MCF 10A (cell line): ENCODE results near the gene PRMT7. TPM values are rescaled to one million over a fixed set of nuclear protein-coding genes. Genes with fewer than 3 reads are reported as not detected.
A peak's percentile ranks its signal among the peaks of the same experiment; 100 is the strongest.

ENCODE experiments used
- BruUV-seq: library from RNA; stranded (reverse); fragments of 400-500 nt; replicated peaks from 2 replicates; lab custom pipeline; 2021; lab: Mats Ljungman, UMichigan
- CTCF ChIA-PET: fragments of 300-600 bp; sonication (Branson Sonifier 250); formaldehyde crosslinking; extraction: SDS; loops from one replicate; lab custom pipeline; 2021; ENCODE audit warnings: antibody characterized with exemption, inconsistent platforms; lab: Yijun Ruan, JAX
- POLR2A ChIA-PET: fragments of 300-600, 350-650 bp; sonication (Branson Sonifier 250); formaldehyde crosslinking; extraction: SDS; loops from one replicate; lab custom pipeline; 2020; ENCODE audit warnings: antibody characterized with exemption, inconsistent platforms; lab: Yijun Ruan, JAX
- DNase-seq: peaks from one replicate; pipeline ENCODE4 v3.0.0-alpha.2; 2018; ENCODE audit not compliant: unreplicated experiment
- H3K27ac Mint-ChIP-seq: one replicate; pipeline ENCODE4 v1.8.0; 2022; ENCODE audit warnings: mild to moderate bottlenecking, low read depth, mixed read lengths; ENCODE audit not compliant: unreplicated experiment
- H3K27me3 Mint-ChIP-seq: one replicate; pipeline ENCODE4 v1.8.0; 2022; ENCODE audit warnings: mixed read lengths; ENCODE audit not compliant: insufficient read depth, unreplicated experiment
- H3K36me3 Mint-ChIP-seq: one replicate; pipeline ENCODE4 v1.8.0; 2022; ENCODE audit warnings: mild to moderate bottlenecking, moderate library complexity, mixed read lengths; ENCODE audit not compliant: insufficient read depth, unreplicated experiment
- H3K4me1 Mint-ChIP-seq: one replicate; pipeline ENCODE4 v1.8.0; 2022; ENCODE audit warnings: mixed read lengths; ENCODE audit not compliant: insufficient read depth, unreplicated experiment
- H3K4me3 Mint-ChIP-seq: one replicate; pipeline ENCODE4 v1.8.0; 2022; ENCODE audit warnings: mild to moderate bottlenecking, moderate library complexity, mixed read lengths; ENCODE audit not compliant: unreplicated experiment
- H3K9me3 Mint-ChIP-seq: one replicate; pipeline ENCODE4 v1.8.0; 2022; ENCODE audit warnings: mixed read lengths; ENCODE audit not compliant: unreplicated experiment
- CTCF ChIP-seq: fragments of 200-600 bp; IDR thresholded peaks from one replicate; pipeline ENCODE4 v1.8.0; 2022; ENCODE audit warnings: antibody characterized with exemption, mild to moderate bottlenecking; ENCODE audit not compliant: unreplicated experiment
- intact Hi-C: fragments of 100-400 bp; cut with micrococcal nuclease; formaldehyde crosslinking; loops from 2 replicates; pipeline ENCODE4 v1.14.1; 2022
- total RNA-seq: library from RNA; stranded (reverse); gene quantifications from 2 replicates; pipeline ENCODE4 v1.2.3, GENCODE V29; 2022

The PRMT7 gene
- total RNA-seq, 1 experiment from 2014 or later = 33.2 TPM

DNA sequence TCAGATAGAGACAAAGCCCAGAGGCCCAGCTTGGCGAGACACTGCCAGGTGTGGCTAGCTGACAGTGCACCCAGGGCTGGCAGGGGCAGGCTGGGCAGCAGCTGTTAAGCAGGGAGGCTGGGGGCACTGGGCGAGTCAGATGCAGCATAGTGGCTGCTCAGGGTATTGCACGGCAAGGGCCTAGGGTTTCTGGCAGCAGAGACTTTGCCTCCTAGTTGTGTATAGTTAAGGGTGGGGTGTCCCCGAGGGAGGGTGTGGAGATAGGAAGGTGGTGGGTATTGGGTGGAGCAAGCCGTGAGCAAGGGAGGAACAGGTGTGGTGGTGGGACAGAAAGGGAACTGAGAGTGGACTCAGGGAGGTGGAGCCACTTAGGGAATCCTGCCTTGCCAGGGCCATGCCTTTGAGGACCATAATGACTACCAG, 71.5 kb downstream of the PRMT7 start:
- no peak overlapping the region for H3K27ac Mint-ChIP-seq
- DNase-seq = no peak
- intact Hi-C loops = no loop called here
- H3K4me1 Mint-ChIP-seq = no peaks in the 10 kb centered on the region
- BruUV-seq = no TSS peak
- ChIA-PET POLR2A (no interaction called here), CTCF (interaction anchor here (0.7 to 1.8 kb wide), 4 partner anchors 13 to 102 kb away, joined by 3 to 8 read pairs (median 4); no protein-coding TSS in a partner anchor)
- TF ChIP-seq CTCF = peak; percentile 11
- H3K36me3 Mint-ChIP-seq = no peaks in the 10 kb centered on the region
- no peak overlapping the region for H3K4me3 Mint-ChIP-seq
- no peaks in the 10 kb centered on the region for H3K9me3 Mint-ChIP-seq
- no peaks in the 10 kb centered on the region for H3K27me3 Mint-ChIP-seq

GRCh38 chr16:68383858-68384257, 73.0 kb downstream of the PRMT7 start:
- CTCF ChIA-PET = interaction anchor here (1.4 to 2.0 kb wide), 3 partner anchors 9 to 137 kb away, joined by 3 to 9 read pairs (median 5); no protein-coding TSS in a partner anchor
- no peaks in the 10 kb centered on the region for H3K9me3 Mint-ChIP-seq

GRCh38 chr16:68384288-68385161, 73.7 kb downstream of the PRMT7 start:
- no peak for TF ChIP-seq CTCF
- no peaks in the 10 kb centered on the region for H3K4me1 Mint-ChIP-seq
- intact Hi-C loops = no loop called here
- DNase-seq = no peak
- CTCF ChIA-PET = interaction anchor here (0.5 to 2.0 kb wide), 7 partner anchors 9 to 595 kb away, joined by 3 to 9 read pairs (median 4); no protein-coding TSS in a partner anchor
- POLR2A ChIA-PET = interaction anchor here (0.6 kb wide), 1 partner anchor 15 kb away, joined by 3 read pairs; no protein-coding TSS in a partner anchor
- no peaks in the 10 kb centered on the region for H3K27me3 Mint-ChIP-seq
- H3K4me3 Mint-ChIP-seq = no peak overlapping the region
- BruUV-seq = no TSS peak
- no peaks in the 10 kb centered on the region for H3K36me3 Mint-ChIP-seq
- no peak overlapping the region for H3K27ac Mint-ChIP-seq
- no peaks in the 10 kb centered on the region for H3K9me3 Mint-ChIP-seq

More at GRCh38 chr16:68383858-68384257, 73.0 kb downstream of the PRMT7 start:
- DNase-seq = no peak
- no TSS peak for BruUV-seq
- POLR2A ChIA-PET = no interaction called here
- Mint-ChIP-seq H3K27ac (no peak overlapping the region), H3K27me3 (no peaks in the 10 kb centered on the region), H3K4me3 (no peak overlapping the region), H3K36me3 (no peaks in the 10 kb centered on the region), H3K4me1 (no peaks in the 10 kb centered on the region)
- intact Hi-C loops = no loop called here
- TF ChIP-seq CTCF = no peak

DNA sequence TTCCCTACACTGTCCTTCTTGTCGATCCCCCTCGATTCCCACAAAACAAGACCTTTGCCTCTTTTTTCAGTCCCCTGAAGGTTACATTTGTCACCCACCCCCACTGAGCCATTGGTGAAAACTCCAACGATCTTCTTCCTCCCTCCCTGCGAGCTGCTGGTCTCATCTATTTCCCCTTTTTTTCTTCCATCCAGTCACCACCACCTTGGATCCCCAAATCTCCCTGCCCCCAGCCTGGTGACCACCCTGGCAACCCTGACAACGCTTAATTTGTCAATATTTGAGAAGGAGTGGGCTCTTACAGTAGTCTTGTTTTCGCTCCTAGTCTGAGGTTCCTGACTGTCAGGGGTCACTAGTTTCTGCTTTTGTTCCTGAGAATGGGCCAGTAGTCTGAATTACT, 74.6 kb downstream of the PRMT7 start:
- POLR2A ChIA-PET = no interaction called here
- CTCF ChIA-PET = interaction anchor here (0.6 to 2.0 kb wide), 2 partner anchors 30 to 124 kb away, joined by 3 to 9 read pairs; no protein-coding TSS in a partner anchor
- Mint-ChIP-seq H3K4me1 (no peaks in the 10 kb centered on the region), H3K27ac (no peak overlapping the region), H3K27me3 (no peaks in the 10 kb centered on the region), H3K9me3 (no peaks in the 10 kb centered on the region), H3K36me3 (no peaks in the 10 kb centered on the region), H3K4me3 (no peak overlapping the region)
- BruUV-seq = no TSS peak
- TF ChIP-seq CTCF = no peak
- intact Hi-C loops = no loop called here
- DNase-seq = no peak
